HG03520 (cell line): ENCODE measurements around the gene NAGS.
"Not testable (repeated sequence)": the region's sequence is repeated elsewhere in the genome, so short reads cannot be mapped to it uniquely, and the experiment has no call there.

Source experiments
- ATAC-seq: cut with Tn5 transposase; IDR thresholded peaks from one replicate; pipeline ENCODE4 v1.9.1; 2021; ENCODE audit warnings: mild to moderate bottlenecking, moderate library complexity; ENCODE audit not compliant: unreplicated experiment

The NAGS gene

DNA sequence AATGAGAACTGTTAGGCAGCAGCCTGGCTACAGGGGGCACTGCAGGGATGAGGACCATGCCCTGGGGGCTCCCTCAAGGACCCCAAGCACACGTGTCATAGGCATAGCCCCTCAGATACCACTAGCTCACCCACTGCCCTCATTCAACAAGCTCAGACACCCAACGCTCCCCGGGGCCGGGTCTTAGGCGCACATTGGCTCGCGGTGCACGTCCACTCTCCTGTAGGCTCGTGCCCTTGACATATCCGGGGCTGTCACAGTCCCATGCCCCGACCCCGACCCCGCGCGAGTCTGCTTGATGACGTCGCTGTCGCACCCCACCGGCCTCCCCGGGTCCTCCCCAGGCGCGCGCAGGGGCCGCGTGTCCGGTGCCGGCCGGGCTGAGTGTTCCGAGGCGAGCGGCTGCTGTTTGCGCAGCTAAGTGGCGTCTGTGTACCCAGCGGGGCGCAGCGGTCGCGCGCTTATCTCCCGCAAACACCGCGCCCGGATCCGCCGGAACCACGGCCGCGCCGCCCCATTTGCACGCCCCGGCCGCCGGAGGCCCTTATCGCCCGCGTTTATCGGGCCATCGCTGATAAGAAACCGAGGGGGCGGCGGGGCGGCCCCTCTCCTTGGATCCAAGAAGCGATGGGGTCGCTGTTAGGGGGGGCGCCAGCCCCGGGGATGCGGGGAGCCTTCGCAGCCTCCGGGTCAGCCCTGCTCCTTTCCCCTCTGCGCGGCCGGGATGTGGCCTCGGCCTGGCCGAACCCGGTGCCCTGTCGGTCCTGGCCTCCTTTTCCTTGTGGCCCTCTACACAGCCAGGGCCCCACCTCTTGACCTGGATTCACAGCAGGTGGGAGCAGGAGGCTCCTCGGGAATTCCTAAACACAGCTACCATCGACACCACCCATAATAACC is 20.7 kb upstream of the NAGS start:
- no peak for ATAC-seq

GRCh38 chr17:43984521-43984920 is 19.9 kb upstream of the NAGS start:
- no peak for ATAC-seq

- no peak for ATAC-seq
Measured at GRCh38 chr17:43986225-43986981, 18.0 kb upstream of the NAGS start.

GRCh38 chr17:43987131-43988021 is 17.0 kb upstream of the NAGS start:
- ATAC-seq, result no peak

- no peak for ATAC-seq
Measured at GRCh38 chr17:43988301-43988700, 16.1 kb upstream of the NAGS start.

DNA sequence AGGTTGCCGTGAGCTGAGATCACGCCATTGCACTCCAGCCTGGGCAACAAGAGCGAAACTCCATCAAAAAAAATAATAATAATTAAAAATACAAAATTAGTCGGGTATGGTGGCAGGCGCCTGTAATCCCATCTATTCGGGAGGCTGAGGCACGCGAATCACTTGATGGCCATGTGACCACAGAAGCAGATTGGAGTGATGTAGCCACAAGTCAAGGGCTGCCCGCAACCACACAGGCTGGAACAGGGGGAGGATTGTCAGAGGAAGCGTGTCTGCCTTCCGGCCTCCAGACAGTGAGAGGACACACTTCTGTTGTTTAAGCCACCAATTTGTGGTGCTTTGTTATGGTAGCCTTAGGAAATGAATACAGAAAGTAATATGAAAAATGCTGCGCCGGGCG is 11.8 kb upstream of the NAGS start:
- no peak for ATAC-seq

GRCh38 chr17:43994272-43995149 is 9.9 kb upstream of the NAGS start:
- ATAC-seq, result no peak

- ATAC-seq, result no peak
Measured at GRCh38 chr17:43995150-43995471, 9.3 kb upstream of the NAGS start.

DNA sequence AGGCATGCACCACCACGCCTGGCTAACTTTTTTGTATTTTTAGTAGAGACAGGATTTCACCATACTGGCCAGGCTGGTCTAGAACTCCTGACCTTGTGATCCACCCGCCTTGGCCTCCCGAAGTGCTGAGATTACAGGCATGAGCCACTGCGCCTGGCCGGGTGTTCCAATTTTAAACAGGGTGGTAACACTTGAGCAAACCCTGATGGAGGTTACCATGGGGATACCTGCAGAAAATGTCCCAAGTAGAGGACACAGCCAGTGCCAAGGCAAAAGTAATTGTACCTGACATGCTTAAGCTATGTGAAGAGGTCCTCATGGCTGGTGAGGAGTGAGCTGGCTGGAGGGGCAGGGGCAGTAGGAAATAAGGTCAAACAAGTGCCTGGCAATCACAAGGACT is 7.2 kb upstream of the NAGS start:
- ATAC-seq, result not testable (repeated sequence)

- ATAC-seq, result no peak
Measured at GRCh38 chr17:43998552-43998951, 5.9 kb upstream of the NAGS start.

DNA sequence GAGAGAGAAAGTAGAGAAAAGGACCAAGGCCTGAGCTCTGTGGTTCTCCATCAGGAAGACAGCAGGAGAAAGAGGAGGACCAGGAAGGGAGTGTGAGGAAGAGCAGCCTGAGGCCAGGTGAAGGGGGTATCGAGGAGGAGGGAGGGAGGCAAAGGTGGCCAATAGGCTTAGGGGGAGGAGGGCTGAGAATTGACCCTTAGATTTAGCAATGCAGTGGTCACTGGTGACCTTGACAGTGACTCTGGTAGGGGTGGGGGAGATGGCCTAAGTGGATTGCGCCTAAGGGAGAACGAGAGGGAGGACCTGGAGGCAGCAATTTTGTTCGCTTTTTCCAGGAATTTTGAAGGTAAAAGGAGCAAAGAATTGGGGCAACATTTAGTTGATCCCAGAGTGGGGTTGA is 5.4 kb upstream of the NAGS start:
- no peak for ATAC-seq

- no peak for ATAC-seq
Measured at GRCh38 chr17:44000141-44000860, 4.1 kb upstream of the NAGS start.

DNA sequence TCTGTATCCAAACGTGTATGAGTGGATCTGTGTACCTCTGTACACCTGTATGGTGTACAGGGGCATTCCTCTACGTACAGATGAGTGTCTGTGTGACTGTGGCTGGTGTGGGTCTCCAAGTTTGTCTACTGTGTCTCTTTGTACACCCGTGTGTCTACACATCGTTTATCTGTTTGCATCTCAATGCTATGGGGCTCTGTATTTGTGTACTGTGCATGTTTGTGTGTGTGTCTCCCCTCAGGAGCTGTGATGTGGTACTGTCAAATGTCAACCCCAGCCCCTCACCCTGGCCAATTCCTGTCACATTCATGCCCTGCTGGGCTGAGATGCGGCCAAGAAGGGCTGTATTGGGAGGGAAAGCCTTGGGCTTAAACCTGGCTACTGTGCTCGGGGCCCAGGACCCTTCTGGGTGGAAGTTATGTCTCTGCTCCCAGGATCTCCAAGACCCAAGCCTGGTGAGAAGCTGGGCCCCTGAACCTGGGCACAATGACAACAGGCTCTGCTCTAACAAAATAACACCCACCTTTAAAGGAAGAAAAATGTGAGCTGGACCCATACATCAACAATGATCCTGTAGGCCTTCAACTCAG is 3.5 kb upstream of the NAGS start:
- no peak for ATAC-seq

DNA sequence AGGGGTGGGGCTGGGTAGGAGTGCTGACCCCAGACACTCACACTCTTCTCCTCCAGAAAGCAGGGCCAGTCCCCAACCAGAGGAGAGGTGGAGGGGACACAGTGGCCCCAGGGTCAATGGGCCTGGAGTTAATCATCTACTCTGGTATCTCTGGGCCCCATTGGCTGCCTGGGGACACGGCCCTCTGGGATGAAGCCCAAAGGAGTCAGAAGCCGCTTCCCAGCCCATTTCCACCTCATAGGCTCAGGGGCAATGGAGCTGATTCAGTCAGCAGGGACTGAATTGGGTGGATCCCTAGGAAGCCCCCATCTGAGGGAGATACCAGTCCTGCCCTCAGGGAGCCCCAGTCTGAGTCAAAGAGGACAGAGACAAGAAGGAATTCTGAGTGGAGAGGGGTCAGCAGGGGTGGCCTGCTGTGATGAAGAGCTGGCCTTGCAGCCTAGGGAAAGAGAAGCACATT is 2.9 kb upstream of the NAGS start:
- no peak for ATAC-seq

DNA sequence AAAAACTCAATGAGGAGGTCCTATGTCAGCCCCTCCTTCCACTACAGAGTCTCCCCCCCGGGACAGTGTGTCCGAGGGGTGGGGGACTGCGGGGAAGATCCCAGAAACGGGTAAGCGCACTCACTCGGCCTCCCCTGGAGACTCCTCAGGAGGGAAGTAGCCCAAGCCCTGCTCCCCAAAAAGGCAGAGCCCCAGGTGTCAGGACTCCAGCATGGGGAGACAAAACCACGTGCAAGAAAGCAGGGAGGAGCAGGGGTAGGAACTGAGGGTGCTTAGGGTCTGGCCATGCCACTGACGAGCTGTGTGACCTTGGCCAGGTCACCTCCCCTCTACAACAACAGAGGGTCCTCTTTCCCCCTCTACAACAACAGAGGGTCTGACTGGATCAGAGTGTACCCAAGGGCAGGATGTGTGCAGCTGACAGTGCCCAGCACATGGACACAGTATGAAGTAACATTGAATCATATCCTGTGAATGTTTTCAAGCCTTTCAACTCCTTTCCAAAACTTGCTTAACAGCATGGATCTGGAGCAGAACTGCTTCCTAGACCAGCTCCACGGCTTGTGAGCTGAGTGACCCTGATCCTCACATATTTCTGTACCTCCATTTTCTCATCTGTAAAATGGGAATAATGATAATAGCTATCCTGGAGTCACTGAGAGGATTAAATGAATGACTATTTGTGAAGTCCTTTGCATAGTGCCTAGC is 2.1 kb upstream of the NAGS start:
- no peak for ATAC-seq

- no peak for ATAC-seq
Measured at GRCh38 chr17:44004761-44005526, 522 bp downstream of the NAGS start.

DNA sequence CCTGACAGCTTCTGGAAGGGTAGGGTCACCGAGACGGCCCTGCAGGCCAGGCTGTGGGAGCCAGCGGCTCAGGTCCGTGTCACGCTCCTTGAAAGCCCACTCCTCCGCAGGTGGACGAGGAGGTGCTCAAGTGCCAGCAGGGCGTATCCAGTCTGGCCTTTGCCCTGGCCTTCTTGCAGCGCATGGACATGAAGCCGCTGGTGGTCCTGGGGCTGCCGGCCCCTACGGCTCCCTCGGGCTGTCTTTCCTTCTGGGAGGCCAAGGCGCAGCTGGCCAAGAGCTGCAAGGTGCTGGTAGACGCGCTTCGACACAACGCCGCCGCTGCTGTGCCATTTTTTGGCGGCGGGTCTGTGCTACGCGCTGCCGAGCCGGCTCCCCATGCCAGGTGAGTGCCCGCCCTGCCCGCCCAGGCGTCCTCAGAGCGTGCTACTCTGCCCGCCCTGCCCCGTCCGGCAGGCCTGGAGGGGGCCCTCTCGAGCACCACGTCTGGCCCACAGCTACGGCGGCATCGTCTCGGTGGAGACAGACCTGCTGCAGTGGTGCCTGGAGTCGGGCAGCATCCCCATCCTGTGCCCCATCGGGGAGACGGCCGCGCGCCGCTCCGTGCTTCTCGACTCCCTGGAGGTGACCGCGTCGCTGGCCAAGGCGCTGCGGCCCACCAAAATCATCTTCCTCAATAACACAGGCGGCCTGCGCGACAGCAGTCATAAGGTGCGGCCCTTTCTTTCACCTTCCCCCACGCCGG is 1.3 kb downstream of the NAGS start:
- no peak for ATAC-seq
